IMR-90 (cell line): ENCODE data around the gene FRMD3. TPM values are rescaled to one million over a fixed set of nuclear protein-coding genes. Genes with fewer than 3 reads are reported as not detected.
A peak's percentile ranks its signal among the peaks of the same experiment; 100 is the strongest.

ENCODE experiments used
- ATAC-seq: fragments of 200-7000 bp; cut with Tn5 transposase; 2 replicates; pipeline ENCODE4 v1.9.1; 2020; ENCODE audit warnings: low read depth, mild to moderate bottlenecking, moderate library complexity
- BruUV-seq: library from RNA; stranded (reverse); fragments of 400-500 nt; replicated peaks from 2 replicates; lab custom pipeline; 2021; lab: Mats Ljungman, UMichigan
- CTCF ChIA-PET: fragments of 300-600 bp; formaldehyde crosslinking; extraction: SDS; loops from one replicate; lab custom pipeline; 2021; ENCODE audit warnings: antibody characterized with exemption; lab: Yijun Ruan, JAX
- POLR2A ChIA-PET: fragments of 300-600 bp; sonication (Branson Sonifier 250); formaldehyde crosslinking; loops from one replicate; lab custom pipeline; 2022; ENCODE audit warnings: antibody characterized with exemption; ENCODE audit not compliant: unreplicated experiment; lab: Charles Lee
- DNase-seq: peaks from one replicate; pipeline ENCODE4 v3.0.0; 2013
- H2AFZ ChIP-seq: replicated peaks from 2 replicates; pipeline ENCODE3; 2013; ENCODE audit warnings: low read length, mild to moderate bottlenecking; ENCODE audit not compliant: poor library complexity
- H2AK5ac ChIP-seq: 2 replicates; pipeline ENCODE4 v1.6.1; 2013; ENCODE audit warnings: low read depth, low read length, inconsistent platforms
- H2AK9ac ChIP-seq: replicated peaks from 2 replicates; pipeline ENCODE3; 2013; ENCODE audit warnings: mild to moderate bottlenecking, low read depth, low read length, moderate library complexity; ENCODE audit not compliant: poor library complexity
- H2BK120ac ChIP-seq: 2 replicates; pipeline ENCODE4 v1.6.1; 2013; ENCODE audit warnings: low read depth, low read length, inconsistent platforms
- H2BK15ac ChIP-seq: 3 replicates; pipeline ENCODE4 v1.6.1; 2013; ENCODE audit warnings: low read depth, low read length, inconsistent platforms
- H2BK20ac ChIP-seq: 2 replicates; pipeline ENCODE4 v1.6.1; 2013; ENCODE audit warnings: low read depth, mild to moderate bottlenecking, inconsistent platforms, low read length, moderate library complexity
- H2BK5ac ChIP-seq: 2 replicates; pipeline ENCODE4 v1.6.1; 2013; ENCODE audit warnings: mild to moderate bottlenecking, low read depth, low read length, inconsistent platforms; ENCODE audit not compliant: poor library complexity, severe bottlenecking
- H3K14ac ChIP-seq: replicated peaks from 2 replicates; pipeline ENCODE4 v1.6.1; 2013; ENCODE audit warnings: low read depth, low read length, inconsistent platforms
- H3K18ac ChIP-seq: 2 replicates; pipeline ENCODE4 v1.6.1; 2013; ENCODE audit warnings: low read depth, low read length, control low read depth
- H3K23ac ChIP-seq: 2 replicates; pipeline ENCODE4 v1.6.1; 2013; ENCODE audit warnings: low read depth, low read length, inconsistent platforms
- H3K27ac ChIP-seq: 2 replicates; pipeline ENCODE4 v1.5.1; 2013; ENCODE audit warnings: mild to moderate bottlenecking, control low read depth, low read length; ENCODE audit not compliant: insufficient read depth
- H3K27me3 ChIP-seq: 2 replicates; pipeline ENCODE4 v1.6.1; 2013; ENCODE audit warnings: low read length; ENCODE audit not compliant: control insufficient read depth, insufficient read depth
- H3K36me3 ChIP-seq: 2 replicates; pipeline ENCODE4 v1.6.1; 2013; ENCODE audit warnings: low read length, mixed read lengths; ENCODE audit not compliant: control insufficient read depth, insufficient read depth
- H3K4ac ChIP-seq: 2 replicates; pipeline ENCODE4 v1.6.1; 2013; ENCODE audit warnings: low read depth, low read length, inconsistent platforms
- H3K4me1 ChIP-seq: 2 replicates; pipeline ENCODE4 v1.6.1; 2013; ENCODE audit warnings: low read length, mixed read lengths; ENCODE audit not compliant: control insufficient read depth, insufficient read depth
- H3K4me2 ChIP-seq: 2 replicates; pipeline ENCODE4 v1.6.1; 2013; ENCODE audit warnings: low read depth, mild to moderate bottlenecking, control low read depth, low read length, moderate library complexity
- H3K4me3 ChIP-seq: 2 replicates; pipeline ENCODE4 v1.5.1; 2013; ENCODE audit warnings: low read depth, mild to moderate bottlenecking, control low read depth, low read length, moderate library complexity; ENCODE audit not compliant: insufficient read depth
- H3K56ac ChIP-seq: 2 replicates; pipeline ENCODE4 v1.6.1; 2013; ENCODE audit warnings: low read length, inconsistent platforms; ENCODE audit not compliant: insufficient read depth; ENCODE audit errors: extremely low read depth
- H3K79me1 ChIP-seq, 2 experiments: 2 replicates each; pipeline ENCODE4 v1.6.1; 2013; ENCODE audit warnings: low read length in 2 of 2, inconsistent platforms in 1 of 2, low read depth in 1 of 2
- H3K9ac ChIP-seq: 2 replicates; pipeline ENCODE4 v1.6.1; 2013; ENCODE audit warnings: low read depth, low read length, control low read depth
- H3K9me1 ChIP-seq: 2 replicates; pipeline ENCODE4 v1.6.1; 2013; ENCODE audit warnings: low read length, inconsistent platforms; ENCODE audit not compliant: insufficient read depth
- H3K9me3 ChIP-seq: 2 replicates; pipeline ENCODE4 v1.6.1; 2013; ENCODE audit warnings: low read length; ENCODE audit not compliant: control insufficient read depth, insufficient read depth
- H4K20me1 ChIP-seq: 2 replicates; pipeline ENCODE4 v1.6.1; 2013; ENCODE audit warnings: low read length, inconsistent platforms; ENCODE audit not compliant: insufficient read depth
- H4K5ac ChIP-seq: 2 replicates; pipeline ENCODE4 v1.6.1; 2013; ENCODE audit warnings: mild to moderate bottlenecking, low read depth, low read length, control low read depth
- H4K8ac ChIP-seq, 2 experiments: 2 replicates each; pipeline ENCODE4 v1.6.1; 2013; ENCODE audit warnings: low read depth in 2 of 2, low read length in 2 of 2, control low read depth in 1 of 2, inconsistent platforms in 1 of 2
- H4K91ac ChIP-seq: 2 replicates; pipeline ENCODE4 v1.6.1; 2013; ENCODE audit warnings: low read depth, low read length, inconsistent platforms; ENCODE audit not compliant: insufficient read depth
- RFX5 ChIP-seq: IDR thresholded peaks from 2 replicates; pipeline ENCODE4 v1.8.0; 2012; ENCODE audit warnings: low read depth, mild to moderate bottlenecking, low read length, moderate library complexity
- WGBS, 2 experiments: methylation state at CpG; one replicate each; pipeline versions ENCODE4 v1.1.5 to v1.1.7; 2013; ENCODE audit warnings: missing lambda C conversion rate in 2 of 2; ENCODE audit not compliant: insufficient read length in 1 of 2; ENCODE audit errors: extremely low coverage in 2 of 2; 5-methylcytosine and 5-hydroxymethylcytosine counted together
- dilution Hi-C: fragments of 300-500 bp; cut with HindIII; formaldehyde crosslinking; loops from one replicate; pipeline ENCODE4 v1.14.3; 2018; ENCODE audit warnings: low sequenced_read_pairs; ENCODE audit not compliant: unreplicated experiment
- in situ Hi-C: fragments of 300-500 bp; cut with MboI; formaldehyde crosslinking; loops from 3 replicates; pipeline ENCODE4 v1.14.3; 2019; ENCODE audit warnings: low sequenced_read_pairs, inconsistent platforms, mixed read lengths
- intact Hi-C: fragments of 100-400 bp; cut with micrococcal nuclease; formaldehyde crosslinking; loops from 2 replicates; pipeline ENCODE4 v1.10.0; 2022
- polyA plus RNA-seq, 3 experiments: library from polyadenylated mRNA; depleted of rRNA; stranded (reverse); fragments of >200 nt; gene quantifications; 2 replicates each; pipeline ENCODE4 v1.2.3, GENCODE V29; 2012; ENCODE audit warnings: low replicate concordance in 1 of 3
- total RNA-seq: library from RNA; depleted of rRNA; stranded (reverse); fragments of >200 nt; gene quantifications from 2 replicates; pipeline ENCODE4 v1.2.3, GENCODE V29; 2012

The FRMD3 gene
- total and polyA plus RNA-seq, 2 of the 4 experiments (the other 2 are of a cell fraction) = 0.02 to 0.18 TPM

DNA sequence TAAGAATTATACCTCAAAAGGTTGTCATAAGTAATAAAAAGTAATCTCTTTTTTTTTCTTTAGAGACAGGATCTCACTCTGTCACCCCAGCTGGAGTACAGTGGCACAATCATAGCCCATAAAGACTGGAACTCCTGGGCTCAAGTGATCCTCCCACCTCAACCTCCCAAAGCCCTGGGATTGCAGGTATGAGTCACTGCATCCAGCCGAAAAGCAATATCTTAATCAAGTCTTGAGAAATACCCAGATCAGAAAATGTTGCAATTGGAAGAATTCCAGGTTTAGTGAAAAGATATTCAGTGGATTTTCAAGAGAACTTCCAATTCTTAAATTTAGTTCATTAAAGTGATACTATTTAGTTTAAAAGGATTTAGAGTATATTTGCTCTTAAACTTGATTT is 43.8 kb upstream of the FRMD3 start:
- Histone ChIP-seq H3K9me1 (no peaks in the 10 kb centered on the region), H2AK5ac (no peak overlapping the region), H3K27me3 (no peaks in the 10 kb centered on the region), H4K20me1 (no peaks in the 10 kb centered on the region), H2AK9ac (no peak overlapping the region), H3K4me1 (no peaks in the 10 kb centered on the region), H3K4me3 (no peak overlapping the region), H3K27ac (no peak overlapping the region), H2AFZ (no peak overlapping the region), H3K79me1 (no peaks in the 10 kb centered on the region), H3K23ac (no peak overlapping the region), H3K9me3 (no peaks in the 10 kb centered on the region), H4K91ac (no peak overlapping the region), H4K5ac (no peak overlapping the region), H2BK120ac (no peak overlapping the region), H2BK15ac (no peak overlapping the region), H3K9ac (no peak overlapping the region), H3K4ac (no peak overlapping the region), H2BK20ac (no peak overlapping the region), H3K36me3 (no peaks in the 10 kb centered on the region), H3K14ac (no peak overlapping the region), H3K18ac (no peak overlapping the region), H4K8ac (no peak overlapping the region), H2BK5ac (no peak overlapping the region), H3K4me2 (no peak overlapping the region), H3K56ac (no peak overlapping the region)
- dilution Hi-C loops = no loop called here
- WGBS, 2 experiments = no CpG with 5 or more reads among the region's 1 CpG
- TF ChIP-seq RFX5 = no peak
- POLR2A ChIA-PET = no interaction called here
- in situ Hi-C loops = no loop called here
- DNase-seq (peak; percentile 36), ATAC-seq (no peak)
- intact Hi-C loops = no loop called here
- no TSS peak for BruUV-seq
- CTCF ChIA-PET = no interaction called here
